Measurements from ENCODE around the gene CREG2.

- TF ChIP-seq, protein P1, sequence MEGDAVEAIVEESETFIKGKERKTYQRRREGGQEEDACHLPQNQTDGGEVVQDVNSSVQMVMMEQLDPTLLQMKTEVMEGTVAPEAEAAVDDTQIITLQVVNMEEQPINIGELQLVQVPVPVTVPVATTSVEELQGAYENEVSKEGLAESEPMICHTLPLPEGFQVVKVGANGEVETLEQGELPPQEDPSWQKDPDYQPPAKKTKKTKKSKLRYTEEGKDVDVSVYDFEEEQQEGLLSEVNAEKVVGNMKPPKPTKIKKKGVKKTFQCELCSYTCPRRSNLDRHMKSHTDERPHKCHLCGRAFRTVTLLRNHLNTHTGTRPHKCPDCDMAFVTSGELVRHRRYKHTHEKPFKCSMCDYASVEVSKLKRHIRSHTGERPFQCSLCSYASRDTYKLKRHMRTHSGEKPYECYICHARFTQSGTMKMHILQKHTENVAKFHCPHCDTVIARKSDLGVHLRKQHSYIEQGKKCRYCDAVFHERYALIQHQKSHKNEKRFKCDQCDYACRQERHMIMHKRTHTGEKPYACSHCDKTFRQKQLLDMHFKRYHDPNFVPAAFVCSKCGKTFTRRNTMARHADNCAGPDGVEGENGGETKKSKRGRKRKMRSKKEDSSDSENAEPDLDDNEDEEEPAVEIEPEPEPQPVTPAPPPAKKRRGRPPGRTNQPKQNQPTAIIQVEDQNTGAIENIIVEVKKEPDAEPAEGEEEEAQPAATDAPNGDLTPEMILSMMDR (conservative IDR thresholded peaks at IDR 0.05; ENCODE audit: low read depth, low read length): no peak
- TF ChIP-seq EZH2 (IDR thresholded peaks at IDR 0.05; ENCODE audit: borderline replicate concordance, low read depth, low read length, poor library complexity, severe bottlenecking): no peak
Observed at GRCh38 chr2:101342625-101343008, 44.7 kb downstream of the CREG2 start.

All from A673 (cell line).